ENCODE data around the gene DDIT3.

DDIT3 gene

DNA sequence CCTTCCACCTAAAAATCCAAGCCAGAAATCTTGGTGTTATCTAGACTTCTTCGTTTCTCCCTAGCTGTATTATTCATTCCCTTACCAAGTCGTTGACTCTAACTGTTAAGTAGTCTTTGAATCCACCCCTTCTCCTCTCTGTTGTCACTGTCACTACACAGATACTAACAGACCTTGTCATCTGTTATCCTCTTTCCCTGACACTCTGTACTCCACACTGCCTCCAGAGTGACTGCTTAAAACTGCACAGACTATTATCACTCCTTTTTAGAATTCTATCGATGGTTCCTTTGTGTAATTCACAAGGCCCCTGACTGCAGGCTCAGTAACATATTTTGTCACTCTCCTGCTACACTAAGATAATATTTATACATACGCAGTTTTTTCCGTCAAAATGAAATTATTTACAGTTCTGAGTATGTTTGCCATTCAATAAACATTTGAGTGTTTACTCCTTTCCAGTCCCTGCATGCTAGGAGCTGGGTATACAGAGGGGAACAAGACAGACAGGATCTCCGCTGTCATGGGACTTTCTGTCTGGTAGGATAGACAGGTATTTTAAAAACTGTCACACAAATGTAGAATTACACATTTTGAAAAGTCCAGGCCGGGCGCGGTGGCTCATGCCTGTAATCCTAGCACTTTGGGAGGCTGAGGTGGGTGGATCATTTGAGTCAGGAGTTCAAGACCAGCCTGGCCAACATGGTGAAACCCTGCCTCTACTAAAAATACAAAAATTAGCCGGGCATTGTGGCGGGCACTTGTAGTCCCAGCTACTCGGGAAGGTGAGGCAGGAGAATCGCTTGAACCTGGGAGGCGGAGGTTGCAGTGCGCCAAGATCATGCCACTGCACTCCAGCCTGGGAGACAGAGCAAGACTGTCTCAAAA lies 28.7 kb downstream of the DDIT3 start:
- TF ChIP-seq, protein P1, sequence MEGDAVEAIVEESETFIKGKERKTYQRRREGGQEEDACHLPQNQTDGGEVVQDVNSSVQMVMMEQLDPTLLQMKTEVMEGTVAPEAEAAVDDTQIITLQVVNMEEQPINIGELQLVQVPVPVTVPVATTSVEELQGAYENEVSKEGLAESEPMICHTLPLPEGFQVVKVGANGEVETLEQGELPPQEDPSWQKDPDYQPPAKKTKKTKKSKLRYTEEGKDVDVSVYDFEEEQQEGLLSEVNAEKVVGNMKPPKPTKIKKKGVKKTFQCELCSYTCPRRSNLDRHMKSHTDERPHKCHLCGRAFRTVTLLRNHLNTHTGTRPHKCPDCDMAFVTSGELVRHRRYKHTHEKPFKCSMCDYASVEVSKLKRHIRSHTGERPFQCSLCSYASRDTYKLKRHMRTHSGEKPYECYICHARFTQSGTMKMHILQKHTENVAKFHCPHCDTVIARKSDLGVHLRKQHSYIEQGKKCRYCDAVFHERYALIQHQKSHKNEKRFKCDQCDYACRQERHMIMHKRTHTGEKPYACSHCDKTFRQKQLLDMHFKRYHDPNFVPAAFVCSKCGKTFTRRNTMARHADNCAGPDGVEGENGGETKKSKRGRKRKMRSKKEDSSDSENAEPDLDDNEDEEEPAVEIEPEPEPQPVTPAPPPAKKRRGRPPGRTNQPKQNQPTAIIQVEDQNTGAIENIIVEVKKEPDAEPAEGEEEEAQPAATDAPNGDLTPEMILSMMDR (IDR thresholded peaks at IDR 0.05), result peak; percentile 27; the same call in 1 of the 2 replicates

DNA sequence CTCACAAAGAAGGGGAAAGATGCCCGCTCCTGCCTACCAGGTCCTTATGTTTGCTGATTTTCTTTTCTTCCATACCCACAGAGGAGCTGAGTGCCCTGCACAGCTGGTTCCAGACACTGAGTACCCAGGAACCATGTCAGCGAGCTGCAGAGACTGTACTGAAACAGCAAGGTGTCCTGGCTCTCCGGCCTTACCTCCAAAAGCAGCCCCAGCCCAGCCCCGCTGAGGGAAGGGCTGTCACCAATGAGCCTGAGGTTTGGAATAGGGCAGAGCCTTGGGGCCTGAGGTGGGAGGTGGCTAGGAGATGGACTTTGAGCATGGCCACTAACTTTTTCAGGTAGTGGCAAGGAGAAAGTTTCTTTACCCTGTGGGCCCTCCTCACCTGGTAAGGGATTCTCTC lies 30.2 kb downstream of the DDIT3 start:
- TF ChIP-seq, protein P1 (IDR thresholded peaks at IDR 0.05), result no peak

DNA sequence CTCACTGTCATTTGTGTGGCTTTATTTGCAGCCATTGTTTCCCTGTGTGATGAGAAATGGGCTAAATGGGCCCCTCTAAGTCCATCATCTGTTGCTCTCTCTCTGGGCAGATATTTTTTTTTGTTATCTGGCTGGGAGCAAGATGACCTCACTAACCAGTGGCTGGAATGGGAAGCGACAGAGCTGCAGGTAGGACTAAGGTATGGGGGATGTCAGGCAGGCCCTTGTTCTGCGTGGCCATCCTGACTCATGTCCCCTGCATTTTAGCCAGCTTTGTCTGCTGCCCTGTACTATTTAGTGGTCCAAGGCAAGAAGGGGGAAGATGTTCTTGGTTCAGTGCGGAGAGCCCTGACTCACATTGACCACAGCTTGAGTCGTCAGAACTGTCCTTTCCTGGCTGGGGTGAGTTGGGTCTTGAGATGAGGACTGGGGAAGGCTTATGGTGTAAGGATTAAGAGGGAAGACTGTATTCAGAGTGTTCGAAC lies 31.1 kb downstream of the DDIT3 start:
- TF ChIP-seq, protein P1 (IDR thresholded peaks at IDR 0.05), result no peak

DNA sequence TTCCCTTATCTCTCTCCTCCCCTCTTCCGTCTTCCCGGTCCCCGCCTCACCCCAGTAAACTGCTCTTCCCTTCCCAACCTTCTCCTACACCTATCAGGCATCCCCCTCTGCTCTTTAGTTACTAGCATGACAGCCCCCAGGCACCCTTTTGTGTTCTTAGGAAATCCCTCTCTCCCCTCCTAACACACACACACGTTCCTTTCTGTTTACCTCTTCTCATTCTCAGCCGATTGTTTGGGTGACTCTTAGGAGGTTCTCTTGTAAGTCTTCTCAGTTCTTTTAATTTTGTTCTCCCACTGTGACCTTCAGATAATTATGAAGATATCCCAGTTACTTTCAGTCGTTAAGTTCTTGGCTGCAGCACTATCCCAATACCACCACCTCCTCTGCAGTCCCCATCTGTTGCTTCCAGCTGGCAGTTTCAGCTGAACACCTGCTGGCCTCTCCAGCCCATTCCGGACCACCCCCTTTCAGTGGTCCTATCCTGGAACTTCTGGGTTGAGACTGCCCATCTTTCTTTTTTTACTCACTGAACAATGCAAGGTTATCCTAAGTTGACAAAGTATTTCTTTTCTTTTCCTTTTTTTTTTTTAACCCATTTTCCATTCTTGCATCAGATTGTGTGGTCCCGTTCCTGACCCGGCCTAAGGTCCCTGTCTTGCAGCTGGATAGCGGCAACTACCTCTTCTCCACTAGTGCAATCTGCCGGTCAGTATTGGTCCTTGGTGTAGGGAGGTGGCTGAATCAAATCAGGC lies 31.7 kb downstream of the DDIT3 start:
- TF ChIP-seq, protein P1 (IDR thresholded peaks at IDR 0.05), result no peak

DNA sequence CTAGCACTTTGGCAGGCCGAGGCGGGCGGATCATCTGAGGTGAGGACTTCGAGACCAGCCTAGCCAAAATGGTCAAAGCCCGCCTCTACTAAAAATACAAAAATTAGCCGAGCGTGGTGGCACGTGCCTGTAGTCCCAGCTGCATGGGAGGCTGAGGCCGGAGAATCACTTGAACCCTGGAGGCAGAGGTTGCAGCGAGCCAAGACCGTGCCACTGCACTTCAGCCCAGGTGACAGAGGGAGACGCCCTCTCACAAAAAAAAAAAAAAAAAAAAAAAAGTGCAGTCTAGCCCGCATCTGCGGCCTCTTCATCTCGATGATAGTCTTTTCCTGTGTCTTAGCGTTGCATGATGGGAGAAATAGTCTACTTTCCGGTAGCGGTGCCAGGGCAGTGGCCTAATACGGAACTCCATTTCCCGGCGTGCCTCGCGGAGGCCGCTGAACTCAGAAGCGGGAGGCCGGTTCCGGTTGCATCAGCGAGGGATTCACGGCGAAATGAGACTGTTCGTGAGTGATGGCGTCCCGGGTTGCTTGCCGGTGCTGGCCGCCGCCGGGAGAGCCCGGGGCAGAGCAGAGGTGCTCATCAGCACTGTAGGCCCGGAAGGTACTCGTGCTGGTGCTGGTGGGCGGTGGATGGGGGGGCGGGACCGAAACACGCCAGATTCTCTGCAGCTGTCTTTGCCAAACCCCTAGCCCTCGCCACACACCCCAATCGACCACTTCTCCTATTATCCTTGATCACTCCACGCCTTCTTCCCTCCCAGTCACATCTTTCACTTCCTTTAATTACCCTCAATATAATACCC lies 32.5 kb downstream of the DDIT3 start, which contains the start of gene MARS1:
Gene MARS1, plus strand, starts transcription at position 472 of the 805 bp plus-strand sequence. Its CDS starts 23 bp downstream, at position 495.
- TF ChIP-seq, protein P1 (IDR thresholded peaks at IDR 0.05), result peak; percentile 38; the same call in 1 of the 2 replicates

DNA sequence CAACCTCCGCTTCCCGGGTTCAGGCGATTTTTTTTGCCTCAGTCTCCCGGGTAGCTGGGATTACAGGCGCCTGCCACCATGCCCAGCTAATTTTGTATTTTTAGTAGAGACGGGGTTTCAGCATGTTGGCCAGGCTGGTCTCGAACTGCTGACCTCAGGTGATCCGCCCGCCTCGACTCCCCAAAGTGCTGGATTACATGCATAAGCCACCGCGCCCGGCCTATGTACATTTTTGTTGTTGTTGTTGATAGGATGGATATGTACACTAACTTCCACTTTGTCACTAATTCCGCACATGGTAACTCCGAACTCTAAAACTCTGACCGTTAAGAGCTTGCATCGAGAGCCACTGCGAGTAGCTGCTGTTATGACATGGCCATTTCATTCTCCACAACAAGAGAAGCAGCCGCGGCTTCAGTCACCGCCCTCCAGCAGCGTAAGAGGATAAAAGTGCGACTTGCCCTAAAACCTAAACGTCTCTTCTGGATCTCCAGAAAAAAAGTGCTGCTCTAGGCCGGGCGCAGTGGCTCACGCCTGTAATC lies 33.2 kb downstream of the DDIT3 start:
- TF ChIP-seq, protein P1 (IDR thresholded peaks at IDR 0.05), result no peak
